IPS-18c (cell line): Measurements from ENCODE around the gene TNFRSF19.
"Not testable (repeated sequence)": the region's sequence is repeated elsewhere in the genome, so short reads cannot be mapped to it uniquely, and the experiment has no call there.

Experiments used
- H3K4me3 ChIP-seq: 2 replicates; pipeline ENCODE4 v1.7.0; 2013; ENCODE audit warnings: low read depth, mild to moderate bottlenecking, low read length, moderate library complexity; ENCODE audit not compliant: insufficient read depth
- H3K9me3 ChIP-seq: one replicate; pipeline ENCODE4 v1.6.1; 2013; ENCODE audit warnings: mild to moderate bottlenecking, low read length, moderate library complexity; ENCODE audit not compliant: control insufficient read depth, insufficient read depth

The TNFRSF19 gene

GRCh38 chr13:23655321-23655720, 85.1 kb downstream of the TNFRSF19 start:
- H3K4me3 ChIP-seq: no peak overlapping the region
- no peaks in the 10 kb centered on the region for H3K9me3 ChIP-seq

GRCh38 chr13:23656637-23657371, 86.6 kb downstream of the TNFRSF19 start:
- no peak overlapping the region for H3K4me3 ChIP-seq
- H3K9me3 ChIP-seq: no peaks in the 10 kb centered on the region

- H3K9me3 ChIP-seq: no peaks in the 10 kb centered on the region
These were observed 88.8 kb downstream of the TNFRSF19 start for GRCh38 chr13:23658929-23659541.

GRCh38 chr13:23660249-23660648, 90.0 kb downstream of the TNFRSF19 start:
- no peaks in the 10 kb centered on the region for H3K9me3 ChIP-seq

More at GRCh38 chr13:23658929-23659541, 88.8 kb downstream of the TNFRSF19 start:
- H3K4me3 ChIP-seq: no peak overlapping the region

GRCh38 chr13:23666582-23666981, 96.4 kb downstream of the TNFRSF19 start:
- no peaks in the 10 kb centered on the region for H3K9me3 ChIP-seq
- no peak overlapping the region for H3K4me3 ChIP-seq

More at GRCh38 chr13:23660249-23660648, 90.0 kb downstream of the TNFRSF19 start:
- H3K4me3 ChIP-seq: no peak overlapping the region

GRCh38 chr13:23667750-23668149, 97.5 kb downstream of the TNFRSF19 start:
- no peaks in the 10 kb centered on the region for H3K9me3 ChIP-seq

GRCh38 chr13:23668562-23668961, 98.3 kb downstream of the TNFRSF19 start:
- H3K4me3 ChIP-seq: no peak overlapping the region

More at GRCh38 chr13:23667750-23668149, 97.5 kb downstream of the TNFRSF19 start:
- H3K4me3 ChIP-seq: no peak overlapping the region

GRCh38 chr13:23670793-23671192, 100.6 kb downstream of the TNFRSF19 start:
- no peak overlapping the region for H3K4me3 ChIP-seq
- H3K9me3 ChIP-seq: no peaks in the 10 kb centered on the region

More at GRCh38 chr13:23668562-23668961, 98.3 kb downstream of the TNFRSF19 start:
- H3K9me3 ChIP-seq: no peaks in the 10 kb centered on the region

GRCh38 chr13:23671377-23671776, 101.2 kb downstream of the TNFRSF19 start:
- no peaks in the 10 kb centered on the region for H3K9me3 ChIP-seq
- no peak overlapping the region for H3K4me3 ChIP-seq

- H3K4me3 ChIP-seq: no peak overlapping the region
- H3K9me3 ChIP-seq: no peaks in the 10 kb centered on the region
These were observed 101.7 kb downstream of the TNFRSF19 start for GRCh38 chr13:23671897-23672296.

- no peaks in the 10 kb centered on the region for H3K9me3 ChIP-seq
- no peak overlapping the region for H3K4me3 ChIP-seq
These were observed 102.4 kb downstream of the TNFRSF19 start for GRCh38 chr13:23672616-23673015.

- H3K9me3 ChIP-seq: peaks cover 4% of the 10 kb centered on the region
- no peak overlapping the region for H3K4me3 ChIP-seq
These were observed 103.1 kb downstream of the TNFRSF19 start for GRCh38 chr13:23673354-23673753.

- peaks cover 8% of the 10 kb centered on the region for H3K9me3 ChIP-seq
- H3K4me3 ChIP-seq: no peak overlapping the region
These were observed 103.8 kb downstream of the TNFRSF19 start for GRCh38 chr13:23673867-23674605.

- Histone ChIP-seq H3K4me3 (no peak overlapping the region), H3K9me3 (peaks cover 8% of the 10 kb centered on the region)
These were observed 104.8 kb downstream of the TNFRSF19 start for GRCh38 chr13:23674795-23675640.

GRCh38 chr13:23677679-23678288, 107.6 kb downstream of the TNFRSF19 start:
- peaks cover 11% of the 10 kb centered on the region for H3K9me3 ChIP-seq

GRCh38 chr13:23678795-23679194, 108.6 kb downstream of the TNFRSF19 start:
- Histone ChIP-seq H3K9me3 (peaks cover 11% of the 10 kb centered on the region), H3K4me3 (no peak overlapping the region; the same call in 1 of the 2 replicates)

More at GRCh38 chr13:23677679-23678288, 107.6 kb downstream of the TNFRSF19 start:
- not testable (repeated sequence) for H3K4me3 ChIP-seq
